ENCODE measurements around the gene MAML2.

MAML2 gene

GRCh38 chr11:96316869-96317268, 26.1 kb downstream of the MAML2 start:
- no peak for DNase-seq

GRCh38 chr11:96315476-96315875, 27.5 kb downstream of the MAML2 start:
- DNase-seq = no peak

GRCh38 chr11:96314326-96315020, 28.5 kb downstream of the MAML2 start:
- DNase-seq = no peak

GRCh38 chr11:96313163-96313562, 29.8 kb downstream of the MAML2 start:
- DNase-seq = no peak

- no peak for DNase-seq
These were observed 31.9 kb downstream of the MAML2 start for GRCh38 chr11:96311120-96311568.

GRCh38 chr11:96310236-96310635, 32.8 kb downstream of the MAML2 start:
- no peak for DNase-seq

GRCh38 chr11:96309643-96310017, 33.4 kb downstream of the MAML2 start:
- no peak for DNase-seq

- DNase-seq = no peak
These were observed 33.9 kb downstream of the MAML2 start for GRCh38 chr11:96309016-96309642.

GRCh38 chr11:96307776-96308140, 35.2 kb downstream of the MAML2 start:
- DNase-seq = no peak

GRCh38 chr11:96306933-96307775, 35.8 kb downstream of the MAML2 start:
- DNase-seq = peak; percentile 46

GRCh38 chr11:96306600-96306932, 36.4 kb downstream of the MAML2 start:
- no peak for DNase-seq

- DNase-seq = no peak
These were observed 36.9 kb downstream of the MAML2 start for GRCh38 chr11:96306071-96306470.

GRCh38 chr11:96303980-96304379, 39.0 kb downstream of the MAML2 start:
- no peak for DNase-seq

- DNase-seq = no peak
These were observed 39.9 kb downstream of the MAML2 start for GRCh38 chr11:96303064-96303463.

- no peak for DNase-seq
These were observed 41.2 kb downstream of the MAML2 start for GRCh38 chr11:96301818-96302217.

- no peak for DNase-seq
These were observed 43.7 kb downstream of the MAML2 start for GRCh38 chr11:96299155-96299888.

- DNase-seq = no peak
These were observed 47.6 kb downstream of the MAML2 start for GRCh38 chr11:96295369-96295768.

- no peak for DNase-seq
These were observed 48.7 kb downstream of the MAML2 start for GRCh38 chr11:96294289-96294688.

- no peak for DNase-seq
These were observed 49.4 kb downstream of the MAML2 start for GRCh38 chr11:96293598-96294021.

GRCh38 chr11:96293109-96293508, 49.9 kb downstream of the MAML2 start:
- DNase-seq = no peak

GRCh38 chr11:96292291-96293010, 50.5 kb downstream of the MAML2 start:
- DNase-seq = no peak

- no peak for DNase-seq
These were observed 52.4 kb downstream of the MAML2 start for GRCh38 chr11:96290631-96291030.

GRCh38 chr11:96290031-96290430, 53.0 kb downstream of the MAML2 start:
- DNase-seq = no peak

Measured in CD4-positive, alpha-beta T cell treated with Interleukin-6 for 4 hours (primary cell).